Lower leg skin (tissue), 3 donors: ENCODE data around the gene BCL2L12.

Experiments used
- POLR2A ChIP-seq, 2 donors: fragments of 450-650 bp; IDR thresholded peaks; one replicate each; pipeline ENCODE4 v1.6.1; 2016 to 2017; ENCODE audit warnings: antibody characterized with exemption in 2 of 2, mild to moderate bottlenecking in 1 of 2, moderate library complexity in 1 of 2
- TF ChIP-seq, protein P1 (sequence below), 3 donors: fragments of 450-650 bp; IDR thresholded peaks; one replicate each; pipeline ENCODE4 v1.5.1; 2016; ENCODE audit warnings: antibody characterized with exemption in 3 of 3, mild to moderate bottlenecking in 3 of 3, moderate library complexity in 2 of 3

DNA sequence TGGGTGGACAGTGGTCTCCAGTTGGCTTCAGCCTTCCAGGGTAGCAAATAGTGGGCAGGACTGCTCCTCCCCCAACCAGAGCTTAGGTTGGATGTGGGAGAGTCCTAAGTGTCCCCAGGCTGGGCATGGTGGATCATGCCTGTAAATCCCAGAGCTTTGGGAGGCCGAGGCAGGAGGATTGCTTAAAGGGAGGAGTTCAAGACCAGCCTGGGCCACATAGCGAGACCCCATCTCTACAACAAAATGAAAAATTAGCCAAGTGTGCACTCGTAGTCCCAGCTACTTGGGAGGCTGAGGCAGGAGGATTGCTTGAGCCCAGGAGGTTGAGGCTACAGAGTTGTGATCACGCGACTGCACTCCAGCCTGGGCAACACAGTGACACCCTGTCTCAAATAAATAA is 33.2 kb upstream of the BCL2L12 start:
- no peak for TF ChIP-seq POLR2A (IDR thresholded peaks at IDR 0.05)
- TF ChIP-seq, protein P1, sequence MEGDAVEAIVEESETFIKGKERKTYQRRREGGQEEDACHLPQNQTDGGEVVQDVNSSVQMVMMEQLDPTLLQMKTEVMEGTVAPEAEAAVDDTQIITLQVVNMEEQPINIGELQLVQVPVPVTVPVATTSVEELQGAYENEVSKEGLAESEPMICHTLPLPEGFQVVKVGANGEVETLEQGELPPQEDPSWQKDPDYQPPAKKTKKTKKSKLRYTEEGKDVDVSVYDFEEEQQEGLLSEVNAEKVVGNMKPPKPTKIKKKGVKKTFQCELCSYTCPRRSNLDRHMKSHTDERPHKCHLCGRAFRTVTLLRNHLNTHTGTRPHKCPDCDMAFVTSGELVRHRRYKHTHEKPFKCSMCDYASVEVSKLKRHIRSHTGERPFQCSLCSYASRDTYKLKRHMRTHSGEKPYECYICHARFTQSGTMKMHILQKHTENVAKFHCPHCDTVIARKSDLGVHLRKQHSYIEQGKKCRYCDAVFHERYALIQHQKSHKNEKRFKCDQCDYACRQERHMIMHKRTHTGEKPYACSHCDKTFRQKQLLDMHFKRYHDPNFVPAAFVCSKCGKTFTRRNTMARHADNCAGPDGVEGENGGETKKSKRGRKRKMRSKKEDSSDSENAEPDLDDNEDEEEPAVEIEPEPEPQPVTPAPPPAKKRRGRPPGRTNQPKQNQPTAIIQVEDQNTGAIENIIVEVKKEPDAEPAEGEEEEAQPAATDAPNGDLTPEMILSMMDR (IDR thresholded peaks at IDR 0.05): no peak
